Skeletal muscle cell (primary cell): ENCODE measurements around the gene BAG2.

Experiments
- DNase-seq: peaks from one replicate; pipeline ENCODE4 v3.0.0-alpha.2; 2010; ENCODE audit warnings: low read depth
- H3K4me3 ChIP-seq: 2 replicates; pipeline ENCODE4 v1.5.1; 2011; ENCODE audit warnings: low read depth, mild to moderate bottlenecking, control low read depth, low read length, moderate library complexity

BAG2 gene

GRCh38 chr6:57172136-57173055 is at the start of gene BAG2:
Gene BAG2 (plus strand): TSS chr6:57172326. CDS start chr6:57172698, 372 bp downstream.
- H3K4me3 ChIP-seq = peak within 1 kb of the TSS; percentile 79
- DNase-seq = peak; percentile 78

GRCh38 chr6:57123111-57123510 is 49.0 kb upstream of the BAG2 start:
- DNase-seq = no peak
- no peak overlapping the region for H3K4me3 ChIP-seq

DNA sequence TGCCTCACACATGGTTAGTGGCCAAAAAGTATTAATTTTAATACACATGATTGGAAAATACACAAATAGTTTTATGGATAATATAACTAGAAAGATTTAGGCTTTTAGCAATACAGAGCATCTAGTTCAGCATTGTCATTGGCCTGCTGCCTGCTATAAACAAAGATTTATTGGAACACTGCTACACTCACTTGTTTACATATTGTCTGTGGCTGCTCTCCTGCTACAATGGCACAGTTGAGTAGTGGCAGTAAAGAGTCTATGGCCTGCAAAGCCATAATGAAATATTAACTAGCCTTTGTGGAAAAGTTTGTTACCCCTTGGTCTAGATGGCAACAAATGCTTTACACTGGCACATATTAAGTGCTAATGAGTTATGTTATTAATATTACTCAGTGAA is 44.4 kb upstream of the BAG2 start:
- H3K4me3 ChIP-seq = no peak overlapping the region

DNA sequence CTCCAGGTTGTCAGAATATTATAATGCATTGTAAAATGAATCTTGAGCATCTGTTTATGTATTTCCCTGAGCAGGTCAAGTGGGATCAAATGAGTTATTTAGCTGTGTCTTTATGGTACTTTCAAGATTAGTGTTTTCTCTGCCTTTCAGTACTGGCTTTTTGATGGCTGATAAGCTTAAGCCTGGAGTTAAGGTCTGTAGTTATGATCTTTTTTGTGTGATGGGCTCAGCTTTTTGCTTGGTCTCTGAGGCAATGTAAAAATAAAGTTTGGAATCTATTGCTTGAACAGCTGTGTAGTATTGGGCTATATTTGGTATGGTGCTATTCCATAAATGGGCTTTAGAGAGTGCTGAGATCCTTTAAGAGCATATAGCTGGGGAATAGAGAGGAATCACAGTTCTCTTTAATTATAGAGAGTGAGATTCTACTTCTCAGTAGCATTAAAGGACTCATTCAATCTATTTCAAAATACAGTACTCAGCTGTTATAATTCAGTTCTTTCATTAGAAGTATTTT is 41.4 kb upstream of the BAG2 start:
- DNase-seq = no peak
- H3K4me3 ChIP-seq = no peak overlapping the region

More for the DNA sequence above, 44.4 kb upstream of the BAG2 start:
- no peak for DNase-seq

GRCh38 chr6:57134954-57135353 is 37.2 kb upstream of the BAG2 start:
- no peak overlapping the region for H3K4me3 ChIP-seq
- no peak for DNase-seq

GRCh38 chr6:57135885-57136284 is 36.2 kb upstream of the BAG2 start:
- no peak for DNase-seq
- H3K4me3 ChIP-seq = no peak overlapping the region

DNA sequence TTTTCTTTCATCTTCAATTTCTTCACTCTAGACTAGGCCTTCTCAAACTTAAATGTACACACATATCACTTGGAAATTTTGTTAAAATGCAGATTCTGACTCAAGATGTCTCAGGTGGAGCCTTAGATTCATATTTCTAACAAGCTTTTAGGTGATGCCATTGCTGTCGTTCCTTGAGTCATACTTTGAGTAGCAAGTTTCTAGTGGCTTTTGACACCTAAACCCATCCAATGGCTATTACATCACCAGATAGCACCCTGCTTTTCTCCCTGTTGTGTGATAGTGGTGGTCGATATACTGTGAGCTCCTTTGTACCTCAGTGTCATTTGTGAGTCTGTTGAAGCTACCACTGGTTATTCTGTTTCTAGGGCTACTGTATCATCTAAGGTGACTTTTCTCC is 34.8 kb upstream of the BAG2 start:
- H3K4me3 ChIP-seq = no peak overlapping the region
- DNase-seq = no peak

- no peak overlapping the region for H3K4me3 ChIP-seq
- no peak for DNase-seq
Observed at GRCh38 chr6:57138026-57138425, 34.1 kb upstream of the BAG2 start.

- H3K4me3 ChIP-seq = no peak overlapping the region
- no peak for DNase-seq
Observed at GRCh38 chr6:57141451-57142177, 30.5 kb upstream of the BAG2 start.

GRCh38 chr6:57142178-57142525 is 30.0 kb upstream of the BAG2 start:
- H3K4me3 ChIP-seq = no peak overlapping the region
- no peak for DNase-seq

- DNase-seq = no peak
Observed at GRCh38 chr6:57143690-57144089, 28.4 kb upstream of the BAG2 start.

GRCh38 chr6:57147401-57147800 is 24.7 kb upstream of the BAG2 start:
- no peak for DNase-seq
- H3K4me3 ChIP-seq = no peak overlapping the region

More at GRCh38 chr6:57143690-57144089, 28.4 kb upstream of the BAG2 start:
- no peak overlapping the region for H3K4me3 ChIP-seq

DNA sequence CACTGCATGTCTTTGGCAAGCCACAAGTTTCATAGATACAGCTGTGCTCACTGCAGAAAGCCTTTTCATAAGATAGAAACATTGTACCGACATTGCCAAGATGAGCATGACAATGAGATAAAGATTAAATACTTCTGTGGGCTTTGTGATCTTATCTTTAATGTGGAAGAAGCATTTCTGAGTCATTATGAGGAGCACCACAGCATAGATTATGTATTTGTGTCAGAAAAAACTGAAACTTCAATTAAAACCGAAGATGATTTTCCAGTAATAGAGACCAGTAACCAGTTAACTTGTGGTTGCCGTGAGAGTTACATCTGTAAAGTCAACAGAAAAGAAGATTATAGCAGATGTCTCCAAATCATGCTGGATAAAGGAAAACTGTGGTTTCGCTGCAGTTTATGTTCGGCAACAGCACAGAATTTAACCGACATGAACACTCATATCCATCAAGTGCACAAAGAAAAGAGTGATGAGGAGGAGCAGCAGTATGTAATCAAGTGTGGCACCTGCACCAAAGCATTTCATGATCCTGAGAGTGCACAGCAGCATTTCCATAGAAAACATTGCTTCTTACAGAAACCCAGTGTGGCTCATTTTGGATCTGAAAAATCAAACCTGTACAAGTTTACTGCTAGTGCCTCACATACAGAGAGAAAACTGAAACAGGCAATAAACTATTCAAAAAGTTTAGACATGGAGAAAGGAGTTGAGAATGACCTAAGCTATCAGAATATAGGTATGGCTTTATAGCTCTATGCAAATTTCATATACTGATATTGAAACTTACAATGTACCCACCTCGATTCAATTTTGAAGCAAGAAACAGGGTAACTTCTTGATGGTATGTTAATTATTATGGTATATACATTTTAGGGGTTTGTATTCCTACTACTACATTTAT is 23.9 kb upstream of the BAG2 start:
- no peak overlapping the region for H3K4me3 ChIP-seq
- no peak for DNase-seq

GRCh38 chr6:57158658-57159057 is 13.5 kb upstream of the BAG2 start:
- no peak for DNase-seq
- no peak overlapping the region for H3K4me3 ChIP-seq

- DNase-seq = no peak
Observed at GRCh38 chr6:57159127-57159526, 13.0 kb upstream of the BAG2 start.

DNA sequence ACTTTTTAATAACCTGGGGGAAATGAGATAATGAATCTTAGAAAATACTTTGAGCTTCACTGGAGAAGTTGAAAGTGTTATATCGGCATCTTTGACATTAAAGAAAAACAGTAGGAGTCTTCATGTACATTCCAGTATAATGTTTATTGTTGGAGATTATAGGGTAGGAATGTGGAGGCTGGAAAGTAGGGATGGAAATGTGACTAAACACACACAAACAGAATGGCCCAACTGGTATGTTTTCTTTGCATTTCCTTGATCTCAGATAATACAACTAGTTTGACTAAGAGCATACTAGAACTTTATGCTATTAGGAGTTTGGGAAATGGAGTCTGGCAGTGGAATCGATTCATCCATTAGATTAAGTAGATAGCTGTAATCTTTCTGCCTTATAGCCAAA is 10.1 kb upstream of the BAG2 start:
- DNase-seq = no peak
- no peak overlapping the region for H3K4me3 ChIP-seq

More at GRCh38 chr6:57159127-57159526, 13.0 kb upstream of the BAG2 start:
- no peak overlapping the region for H3K4me3 ChIP-seq

GRCh38 chr6:57162516-57162915 is 9.6 kb upstream of the BAG2 start:
- H3K4me3 ChIP-seq = no peak overlapping the region
- DNase-seq = no peak

DNA sequence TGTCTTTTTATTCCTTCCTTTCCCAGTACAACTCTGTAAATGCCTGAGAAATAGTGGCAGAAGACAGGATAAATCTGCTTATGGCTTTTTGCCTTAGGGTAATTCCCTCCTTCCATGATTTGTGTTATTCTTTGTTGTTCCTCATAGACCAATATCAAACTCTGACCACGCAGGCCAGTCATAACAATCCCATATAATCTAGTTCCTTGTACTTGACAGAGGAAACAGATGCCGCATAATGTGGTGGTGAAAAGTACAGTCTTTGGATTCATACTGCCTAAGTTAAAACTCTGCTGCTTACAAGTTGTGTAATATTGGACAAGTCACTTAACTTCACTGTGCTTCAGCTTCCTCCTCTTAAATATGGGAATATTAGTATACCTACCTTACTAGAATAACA is 8.2 kb upstream of the BAG2 start:
- no peak for DNase-seq
- H3K4me3 ChIP-seq = no peak overlapping the region

DNA sequence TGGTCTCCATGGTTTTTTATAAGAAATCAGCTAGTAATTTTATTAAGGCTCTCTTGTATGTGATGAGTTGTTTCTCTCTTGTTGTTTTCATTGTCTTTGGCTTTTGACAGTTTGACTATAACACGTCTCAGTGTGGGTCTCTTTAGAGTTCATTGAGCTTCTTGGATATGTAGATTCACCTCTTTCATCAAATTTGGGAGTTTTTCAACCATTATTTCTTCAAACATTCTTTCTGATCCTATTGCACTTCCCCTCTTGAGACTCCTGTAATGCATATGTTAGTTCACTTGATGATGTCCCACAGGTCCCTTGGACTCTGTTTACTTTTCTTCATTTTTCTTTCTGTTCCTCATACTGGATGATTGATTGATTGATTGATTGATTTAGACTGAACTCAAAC is 7.0 kb upstream of the BAG2 start:
- H3K4me3 ChIP-seq = no peak overlapping the region
- no peak for DNase-seq
